GM23338 (cell line): Measurements from ENCODE around the gene FAM20A. TPM values are rescaled to one million over a fixed set of nuclear protein-coding genes. Genes with fewer than 3 reads are reported as not detected.

Experiments
- ATAC-seq: fragments of 200-7000 bp; cut with Tn5 transposase; 3 replicates; pipeline ENCODE4 v1.9.1; 2020
- DNase-seq: peaks from one replicate; pipeline ENCODE4 v3.0.0-alpha.2; 2015; ENCODE audit warnings: low spot score
- H2AFZ ChIP-seq: fragments of 200-600 bp; sonication (generic); 2 replicates; pipeline ENCODE4 v1.8.0; 2016; ENCODE audit warnings: antibody characterized with exemption, mild to moderate bottlenecking, moderate library complexity
- H3F3A ChIP-seq: fragments of 200-600 bp; sonication (generic); replicated peaks from 2 replicates; pipeline ENCODE4 v1.8.0; 2017; ENCODE audit warnings: antibody characterized with exemption, mixed run types, low read depth
- H3K27ac ChIP-seq: fragments of 200-600 bp; sonication (generic); 2 replicates; pipeline ENCODE4 v1.6.1; 2016; ENCODE audit warnings: low read depth
- H3K27me3 ChIP-seq: fragments of 200-600 bp; sonication (generic); 2 replicates; pipeline ENCODE4 v1.8.0; 2016; ENCODE audit warnings: mild to moderate bottlenecking, mixed run types, moderate library complexity; ENCODE audit not compliant: insufficient read depth
- H3K36me3 ChIP-seq: fragments of 200-600 bp; sonication (generic); 2 replicates; pipeline ENCODE4 v1.8.0; 2016; ENCODE audit warnings: mild to moderate bottlenecking; ENCODE audit not compliant: insufficient read depth
- H3K4me1 ChIP-seq: fragments of 200-600 bp; sonication (generic); 2 replicates; pipeline ENCODE4 v1.8.0; 2016; ENCODE audit warnings: mild to moderate bottlenecking, moderate library complexity; ENCODE audit not compliant: insufficient read depth
- H3K4me2 ChIP-seq: fragments of 200-600 bp; sonication (generic); 2 replicates; pipeline ENCODE4 v1.7.1; 2017; ENCODE audit warnings: mixed run types
- H3K4me3 ChIP-seq: fragments of 200-600 bp; sonication (generic); 2 replicates; pipeline ENCODE4 v1.6.1; 2016; ENCODE audit warnings: mixed run types
- H3K79me2 ChIP-seq: fragments of 200-600 bp; sonication (generic); replicated peaks from 2 replicates; pipeline ENCODE4 v1.8.0; 2017; ENCODE audit warnings: mild to moderate bottlenecking; ENCODE audit not compliant: insufficient read depth
- H3K9me2 ChIP-seq: fragments of 200-600 bp; sonication (generic); 2 replicates; pipeline ENCODE4 v1.8.0; 2017; ENCODE audit not compliant: insufficient read depth
- H4K20me1 ChIP-seq: fragments of 200-600 bp; sonication (generic); replicated peaks from 2 replicates; pipeline ENCODE4 v1.8.0; 2017; ENCODE audit warnings: mild to moderate bottlenecking; ENCODE audit not compliant: insufficient read depth
- H3K27ac Mint-ChIP-seq: 2 replicates; pipeline ENCODE4 v1.8.0; 2020; ENCODE audit warnings: inconsistent platforms, mild to moderate bottlenecking, moderate library complexity, mixed read lengths
- H3K27me3 Mint-ChIP-seq: 3 replicates; pipeline ENCODE4 v1.8.0; 2022; ENCODE audit warnings: low read depth, mild to moderate bottlenecking, moderate library complexity, mixed read lengths, inconsistent platforms; ENCODE audit not compliant: insufficient read depth, poor library complexity
- H3K36me3 Mint-ChIP-seq: 3 replicates; pipeline ENCODE4 v1.8.0; 2021; ENCODE audit warnings: low read depth, mild to moderate bottlenecking, inconsistent platforms, moderate library complexity, mixed read lengths
- H3K4me1 Mint-ChIP-seq: 3 replicates; pipeline ENCODE4 v1.8.0; 2020; ENCODE audit warnings: mild to moderate bottlenecking, inconsistent platforms, mixed read lengths
- H3K4me3 Mint-ChIP-seq: 3 replicates; pipeline ENCODE4 v1.8.0; 2021; ENCODE audit warnings: moderate library complexity, mild to moderate bottlenecking, inconsistent platforms, mixed read lengths
- H3K9me3 Mint-ChIP-seq: 3 replicates; pipeline ENCODE4 v1.8.0; 2020; ENCODE audit warnings: moderate library complexity, mild to moderate bottlenecking, inconsistent platforms, mixed read lengths
- CREB1 ChIP-seq: fragments of 250-450 bp; sonication (Bioruptor Pico); IDR thresholded peaks from 2 replicates; pipeline ENCODE4 v1.5.0; 2020; ENCODE audit warnings: low read depth, mild to moderate bottlenecking, moderate library complexity
- EZH2 ChIP-seq: fragments of 200-600 bp; sonication (generic); IDR thresholded peaks from one replicate; pipeline ENCODE4 v1.8.0; 2017; ENCODE audit warnings: antibody characterized with exemption, mild to moderate bottlenecking, low read depth; ENCODE audit not compliant: unreplicated experiment
- EZH2phosphoT487 ChIP-seq: fragments of 200-600 bp; sonication (generic); IDR thresholded peaks from one replicate; pipeline ENCODE4 v1.8.1; 2018; ENCODE audit warnings: antibody characterized with exemption; ENCODE audit not compliant: unreplicated experiment
- JUNB ChIP-seq: IDR thresholded peaks from one replicate; pipeline ENCODE4 v1.6.1; 2016; ENCODE audit warnings: antibody characterized with exemption; ENCODE audit not compliant: unreplicated experiment
- NANOG ChIP-seq: IDR thresholded peaks from 2 replicates; pipeline ENCODE4 v1.6.1; 2016; ENCODE audit warnings: antibody characterized with exemption, borderline replicate concordance
- POLR2AphosphoS5 ChIP-seq: IDR thresholded peaks from 2 replicates; pipeline ENCODE4 v1.6.1; 2016; ENCODE audit warnings: antibody characterized with exemption, low read depth
- STAT1 ChIP-seq: IDR thresholded peaks from one replicate; pipeline ENCODE4 v1.6.1; 2016; ENCODE audit warnings: antibody characterized with exemption; ENCODE audit not compliant: unreplicated experiment
- ZNF114 ChIP-seq: fragments of 250-450 bp; sonication (Bioruptor Pico); IDR thresholded peaks from 2 replicates; pipeline ENCODE4 v1.5.0; 2020; ENCODE audit warnings: mild to moderate bottlenecking, moderate library complexity
- ZNF331 ChIP-seq: fragments of 250-450 bp; sonication (Bioruptor Pico); IDR thresholded peaks from 2 replicates; pipeline ENCODE4 v1.5.0; 2020; ENCODE audit warnings: low read depth, mild to moderate bottlenecking, moderate library complexity
- polyA plus RNA-seq: library from polyadenylated mRNA; unstranded; fragments of >200 nt; fragmentation: Nextera tagmentation; extraction: Ambion mirVana; gene quantifications from 2 replicates; pipeline ENCODE4 v1.2.1, GENCODE V29; 2016
- total RNA-seq: library from RNA; depleted of rRNA; stranded (reverse); fragments of >200 nt; shearing (Covaris generic); gene quantifications from 2 replicates; pipeline ENCODE4 v1.2.3, GENCODE V29; 2014
- TF ChIP-seq, protein P1 (sequence below): IDR thresholded peaks from 2 replicates; pipeline ENCODE4 v1.6.1; 2016; ENCODE audit warnings: antibody characterized with exemption
- TF ChIP-seq, protein P2 (sequence below): IDR thresholded peaks from one replicate; pipeline ENCODE4 v1.6.1; 2018; ENCODE audit warnings: antibody characterized with exemption; ENCODE audit not compliant: unreplicated experiment
- TF ChIP-seq, protein P3 (sequence below): fragments of 250-450 bp; sonication (Bioruptor Pico); IDR thresholded peaks from 2 replicates; pipeline ENCODE4 v1.5.0; 2020; ENCODE audit warnings: mild to moderate bottlenecking, moderate library complexity

Gene FAM20A
- total and polyA plus RNA-seq, 2 experiments from 2014 or later, result 1.3 to 1.6 TPM

GRCh38 chr17:68501074-68501473 is 100.1 kb downstream of the FAM20A start:
- no peaks in the 10 kb centered on the region for H3K9me2 ChIP-seq
- no peak overlapping the region for H2AFZ ChIP-seq
- H3K36me3 ChIP-seq, result no peaks in the 10 kb centered on the region
- Mint-ChIP-seq H3K27ac (no peak overlapping the region), H3K4me3 (no peak overlapping the region), H3K27me3 (peaks cover 5% of the 10 kb centered on the region), H3K9me3 (peaks cover 5% of the 10 kb centered on the region), H3K36me3 (peaks cover 5% of the 10 kb centered on the region; the same call in 2 of the 3 replicates), H3K4me1 (no peaks in the 10 kb centered on the region)
- DNase-seq (no peak), ATAC-seq (no peak)
- no peak overlapping the region for H3K4me2 ChIP-seq
- no peak overlapping the region for H3K4me3 ChIP-seq
- H3K27ac ChIP-seq, result no peak overlapping the region
- no peaks in the 10 kb centered on the region for H3K27me3 ChIP-seq
- no peaks in the 10 kb centered on the region for H3K79me2 ChIP-seq
- H3K4me1 ChIP-seq, result no peaks in the 10 kb centered on the region
- H3F3A ChIP-seq, result 0 out of 2 replicates have a peak, but pooled peaks cover 3% of the 10 kb centered on the region
- no peaks in the 10 kb centered on the region for H4K20me1 ChIP-seq
- TF ChIP-seq JUNB (no peak), ZNF114 (CRISPR knock-in tag) (no peak)

- no peak overlapping the region for H3K27ac ChIP-seq
- H3K27me3 Mint-ChIP-seq, result peaks cover 6% of the 10 kb centered on the region
- peaks cover 8% of the 10 kb centered on the region for H3K9me3 Mint-ChIP-seq
- H3K79me2 ChIP-seq, result no peaks in the 10 kb centered on the region
- no peaks in the 10 kb centered on the region for H3K36me3 ChIP-seq
- DNase-seq (no peak), ATAC-seq (no peak)
- H3F3A ChIP-seq, result 0 out of 2 replicates have a peak, but pooled peaks cover 3% of the 10 kb centered on the region
- no peak overlapping the region for H3K4me3 ChIP-seq
- H3K27ac Mint-ChIP-seq, result no peak overlapping the region
- no peaks in the 10 kb centered on the region for H4K20me1 ChIP-seq
- H3K9me2 ChIP-seq, result no peaks in the 10 kb centered on the region
- H3K27me3 ChIP-seq, result no peaks in the 10 kb centered on the region
- H3K4me1 ChIP-seq, result no peaks in the 10 kb centered on the region
- no peak overlapping the region for H2AFZ ChIP-seq
- no peaks in the 10 kb centered on the region for H3K4me1 Mint-ChIP-seq
- H3K4me2 ChIP-seq, result no peak overlapping the region
- H3K4me3 Mint-ChIP-seq, result no peak overlapping the region
- peaks cover 5% of the 10 kb centered on the region; the same call in 2 of the 3 replicates for H3K36me3 Mint-ChIP-seq
- TF ChIP-seq POLR2AphosphoS5 (no peak), NANOG (no peak), STAT1 (no peak), EZH2 (no peak), CREB1 (CRISPR knock-in tag) (no peak), ZNF331 (CRISPR knock-in tag) (no peak), EZH2phosphoT487 (no peak), JUNB (no peak), ZNF114 (CRISPR knock-in tag) (no peak)
- TF ChIP-seq, protein P1, sequence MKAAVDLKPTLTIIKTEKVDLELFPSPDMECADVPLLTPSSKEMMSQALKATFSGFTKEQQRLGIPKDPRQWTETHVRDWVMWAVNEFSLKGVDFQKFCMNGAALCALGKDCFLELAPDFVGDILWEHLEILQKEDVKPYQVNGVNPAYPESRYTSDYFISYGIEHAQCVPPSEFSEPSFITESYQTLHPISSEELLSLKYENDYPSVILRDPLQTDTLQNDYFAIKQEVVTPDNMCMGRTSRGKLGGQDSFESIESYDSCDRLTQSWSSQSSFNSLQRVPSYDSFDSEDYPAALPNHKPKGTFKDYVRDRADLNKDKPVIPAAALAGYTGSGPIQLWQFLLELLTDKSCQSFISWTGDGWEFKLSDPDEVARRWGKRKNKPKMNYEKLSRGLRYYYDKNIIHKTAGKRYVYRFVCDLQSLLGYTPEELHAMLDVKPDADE, result no peak
- TF ChIP-seq, protein P2, sequence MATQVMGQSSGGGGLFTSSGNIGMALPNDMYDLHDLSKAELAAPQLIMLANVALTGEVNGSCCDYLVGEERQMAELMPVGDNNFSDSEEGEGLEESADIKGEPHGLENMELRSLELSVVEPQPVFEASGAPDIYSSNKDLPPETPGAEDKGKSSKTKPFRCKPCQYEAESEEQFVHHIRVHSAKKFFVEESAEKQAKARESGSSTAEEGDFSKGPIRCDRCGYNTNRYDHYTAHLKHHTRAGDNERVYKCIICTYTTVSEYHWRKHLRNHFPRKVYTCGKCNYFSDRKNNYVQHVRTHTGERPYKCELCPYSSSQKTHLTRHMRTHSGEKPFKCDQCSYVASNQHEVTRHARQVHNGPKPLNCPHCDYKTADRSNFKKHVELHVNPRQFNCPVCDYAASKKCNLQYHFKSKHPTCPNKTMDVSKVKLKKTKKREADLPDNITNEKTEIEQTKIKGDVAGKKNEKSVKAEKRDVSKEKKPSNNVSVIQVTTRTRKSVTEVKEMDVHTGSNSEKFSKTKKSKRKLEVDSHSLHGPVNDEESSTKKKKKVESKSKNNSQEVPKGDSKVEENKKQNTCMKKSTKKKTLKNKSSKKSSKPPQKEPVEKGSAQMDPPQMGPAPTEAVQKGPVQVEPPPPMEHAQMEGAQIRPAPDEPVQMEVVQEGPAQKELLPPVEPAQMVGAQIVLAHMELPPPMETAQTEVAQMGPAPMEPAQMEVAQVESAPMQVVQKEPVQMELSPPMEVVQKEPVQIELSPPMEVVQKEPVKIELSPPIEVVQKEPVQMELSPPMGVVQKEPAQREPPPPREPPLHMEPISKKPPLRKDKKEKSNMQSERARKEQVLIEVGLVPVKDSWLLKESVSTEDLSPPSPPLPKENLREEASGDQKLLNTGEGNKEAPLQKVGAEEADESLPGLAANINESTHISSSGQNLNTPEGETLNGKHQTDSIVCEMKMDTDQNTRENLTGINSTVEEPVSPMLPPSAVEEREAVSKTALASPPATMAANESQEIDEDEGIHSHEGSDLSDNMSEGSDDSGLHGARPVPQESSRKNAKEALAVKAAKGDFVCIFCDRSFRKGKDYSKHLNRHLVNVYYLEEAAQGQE, result no peak
- TF ChIP-seq, protein P3, sequence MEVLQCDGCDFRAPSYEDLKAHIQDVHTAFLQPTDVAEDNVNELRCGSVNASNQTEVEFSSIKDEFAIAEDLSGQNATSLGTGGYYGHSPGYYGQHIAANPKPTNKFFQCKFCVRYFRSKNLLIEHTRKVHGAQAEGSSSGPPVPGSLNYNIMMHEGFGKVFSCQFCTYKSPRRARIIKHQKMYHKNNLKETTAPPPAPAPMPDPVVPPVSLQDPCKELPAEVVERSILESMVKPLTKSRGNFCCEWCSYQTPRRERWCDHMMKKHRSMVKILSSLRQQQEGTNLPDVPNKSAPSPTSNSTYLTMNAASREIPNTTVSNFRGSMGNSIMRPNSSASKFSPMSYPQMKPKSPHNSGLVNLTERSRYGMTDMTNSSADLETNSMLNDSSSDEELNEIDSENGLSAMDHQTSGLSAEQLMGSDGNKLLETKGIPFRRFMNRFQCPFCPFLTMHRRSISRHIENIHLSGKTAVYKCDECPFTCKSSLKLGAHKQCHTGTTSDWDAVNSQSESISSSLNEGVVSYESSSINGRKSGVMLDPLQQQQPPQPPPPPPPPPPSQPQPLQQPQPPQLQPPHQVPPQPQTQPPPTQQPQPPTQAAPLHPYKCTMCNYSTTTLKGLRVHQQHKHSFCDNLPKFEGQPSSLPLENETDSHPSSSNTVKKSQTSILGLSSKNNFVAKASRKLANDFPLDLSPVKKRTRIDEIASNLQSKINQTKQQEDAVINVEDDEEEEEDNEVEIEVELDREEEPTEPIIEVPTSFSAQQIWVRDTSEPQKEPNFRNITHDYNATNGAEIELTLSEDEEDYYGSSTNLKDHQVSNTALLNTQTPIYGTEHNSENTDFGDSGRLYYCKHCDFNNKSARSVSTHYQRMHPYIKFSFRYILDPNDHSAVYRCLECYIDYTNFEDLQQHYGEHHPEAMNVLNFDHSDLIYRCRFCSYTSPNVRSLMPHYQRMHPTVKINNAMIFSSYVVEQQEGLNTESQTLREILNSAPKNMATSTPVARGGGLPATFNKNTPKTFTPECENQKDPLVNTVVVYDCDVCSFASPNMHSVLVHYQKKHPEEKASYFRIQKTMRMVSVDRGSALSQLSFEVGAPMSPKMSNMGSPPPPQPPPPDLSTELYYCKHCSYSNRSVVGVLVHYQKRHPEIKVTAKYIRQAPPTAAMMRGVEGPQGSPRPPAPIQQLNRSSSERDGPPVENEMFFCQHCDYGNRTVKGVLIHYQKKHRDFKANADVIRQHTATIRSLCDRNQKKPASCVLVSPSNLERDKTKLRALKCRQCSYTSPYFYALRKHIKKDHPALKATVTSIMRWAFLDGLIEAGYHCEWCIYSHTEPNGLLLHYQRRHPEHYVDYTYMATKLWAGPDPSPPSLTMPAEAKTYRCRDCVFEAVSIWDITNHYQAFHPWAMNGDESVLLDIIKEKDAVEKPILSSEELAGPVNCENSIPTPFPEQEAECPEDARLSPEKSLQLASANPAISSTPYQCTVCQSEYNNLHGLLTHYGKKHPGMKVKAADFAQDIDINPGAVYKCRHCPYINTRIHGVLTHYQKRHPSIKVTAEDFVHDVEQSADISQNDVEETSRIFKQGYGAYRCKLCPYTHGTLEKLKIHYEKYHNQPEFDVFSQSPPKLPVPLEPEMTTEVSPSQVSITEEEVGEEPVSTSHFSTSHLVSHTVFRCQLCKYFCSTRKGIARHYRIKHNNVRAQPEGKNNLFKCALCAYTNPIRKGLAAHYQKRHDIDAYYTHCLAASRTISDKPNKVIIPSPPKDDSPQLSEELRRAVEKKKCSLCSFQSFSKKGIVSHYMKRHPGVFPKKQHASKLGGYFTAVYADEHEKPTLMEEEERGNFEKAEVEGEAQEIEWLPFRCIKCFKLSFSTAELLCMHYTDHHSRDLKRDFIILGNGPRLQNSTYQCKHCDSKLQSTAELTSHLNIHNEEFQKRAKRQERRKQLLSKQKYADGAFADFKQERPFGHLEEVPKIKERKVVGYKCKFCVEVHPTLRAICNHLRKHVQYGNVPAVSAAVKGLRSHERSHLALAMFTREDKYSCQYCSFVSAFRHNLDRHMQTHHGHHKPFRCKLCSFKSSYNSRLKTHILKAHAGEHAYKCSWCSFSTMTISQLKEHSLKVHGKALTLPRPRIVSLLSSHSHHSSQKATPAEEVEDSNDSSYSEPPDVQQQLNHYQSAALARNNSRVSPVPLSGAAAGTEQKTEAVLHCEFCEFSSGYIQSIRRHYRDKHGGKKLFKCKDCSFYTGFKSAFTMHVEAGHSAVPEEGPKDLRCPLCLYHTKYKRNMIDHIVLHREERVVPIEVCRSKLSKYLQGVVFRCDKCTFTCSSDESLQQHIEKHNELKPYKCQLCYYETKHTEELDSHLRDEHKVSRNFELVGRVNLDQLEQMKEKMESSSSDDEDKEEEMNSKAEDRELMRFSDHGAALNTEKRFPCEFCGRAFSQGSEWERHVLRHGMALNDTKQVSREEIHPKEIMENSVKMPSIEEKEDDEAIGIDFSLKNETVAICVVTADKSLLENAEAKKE (CRISPR knock-in tag), result no peak
Measured at GRCh38 chr17:68499587-68499986, 101.6 kb downstream of the FAM20A start.
